NCI-H748 (cell line): ENCODE results near the gene KIF3B.
"Not testable (repeated sequence)": the region's sequence is repeated elsewhere in the genome, so short reads cannot be mapped to it uniquely, and the experiment has no call there.

ENCODE experiments used
- DNase-seq: peaks from one replicate; lab custom pipeline; 2025; ENCODE audit not compliant: unreplicated experiment; lab: John Stamatoyannopoulos, UW

Gene KIF3B

GRCh38 chr20:32292548-32292947 is 15.1 kb downstream of the KIF3B start:
- no peak for DNase-seq

- DNase-seq: no peak
Observed at GRCh38 chr20:32294071-32294470, 16.6 kb downstream of the KIF3B start.

- no peak for DNase-seq
Observed at GRCh38 chr20:32296412-32296811, 19.0 kb downstream of the KIF3B start.

GRCh38 chr20:32296819-32297420 is 19.5 kb downstream of the KIF3B start:
- DNase-seq: no peak

- no peak for DNase-seq
Observed at GRCh38 chr20:32297439-32297838, 20.0 kb downstream of the KIF3B start.

- no peak for DNase-seq
Observed at GRCh38 chr20:32300647-32301046, 23.2 kb downstream of the KIF3B start.

- DNase-seq: no peak
Observed at GRCh38 chr20:32301719-32302506, 24.5 kb downstream of the KIF3B start.

GRCh38 chr20:32302507-32302872 is 25.0 kb downstream of the KIF3B start:
- DNase-seq: no peak

- no peak for DNase-seq
Observed at GRCh38 chr20:32304131-32304746, 26.8 kb downstream of the KIF3B start.

GRCh38 chr20:32312718-32313424 is 35.4 kb downstream of the KIF3B start:
- DNase-seq: no peak

- no peak for DNase-seq
Observed at GRCh38 chr20:32314768-32315167, 37.3 kb downstream of the KIF3B start.

- DNase-seq: no peak
Observed at GRCh38 chr20:32315399-32315798, 37.9 kb downstream of the KIF3B start.

GRCh38 chr20:32315891-32316290 is 38.4 kb downstream of the KIF3B start:
- DNase-seq: no peak

GRCh38 chr20:32316667-32317066 is 39.2 kb downstream of the KIF3B start:
- no peak for DNase-seq

GRCh38 chr20:32319100-32319499 is 41.6 kb downstream of the KIF3B start:
- DNase-seq: no peak

GRCh38 chr20:32320305-32320704 is 42.9 kb downstream of the KIF3B start:
- DNase-seq: no peak

GRCh38 chr20:32321390-32321789 is 43.9 kb downstream of the KIF3B start:
- DNase-seq: no peak

GRCh38 chr20:32322260-32322659 is 44.8 kb downstream of the KIF3B start:
- not testable (repeated sequence) for DNase-seq

GRCh38 chr20:32323761-32324160 is 46.3 kb downstream of the KIF3B start:
- DNase-seq: not testable (repeated sequence)

GRCh38 chr20:32325706-32326503 is 48.5 kb downstream of the KIF3B start:
- peak; percentile 41 for DNase-seq

- peak; percentile 50 for DNase-seq
Observed at GRCh38 chr20:32326504-32326845, 49.0 kb downstream of the KIF3B start.
